Left forelimb (tissue), 1 donor: ENCODE data around the gene NDOR1.

ENCODE experiments used
- DNase-seq: peaks from one replicate; pipeline ENCODE4 v3.0.0-alpha.2; 2018; ENCODE audit warnings: low spot score

The NDOR1 gene

GRCh38 chr9:137167747-137168572 lies 37.5 kb upstream of the NDOR1 start:
- no peak for DNase-seq

GRCh38 chr9:137168573-137168903 lies 37.0 kb upstream of the NDOR1 start:
- no peak for DNase-seq

GRCh38 chr9:137168904-137169856 lies 36.3 kb upstream of the NDOR1 start:
- no peak for DNase-seq

GRCh38 chr9:137169896-137170358 lies 35.6 kb upstream of the NDOR1 start, which contains the start of gene LRRC26:
Gene LRRC26, minus strand, starts transcription at chr9:137170051. Its CDS starts 108 bp downstream, at chr9:137169943.
- no peak for DNase-seq

GRCh38 chr9:137170486-137171148 lies 34.9 kb upstream of the NDOR1 start:
- no peak for DNase-seq

- DNase-seq, result no peak
These were observed 34.2 kb upstream of the NDOR1 start for GRCh38 chr9:137171149-137171900.

- DNase-seq, result no peak
These were observed 32.4 kb upstream of the NDOR1 start for GRCh38 chr9:137172901-137173795.

- DNase-seq, result no peak
These were observed 31.5 kb upstream of the NDOR1 start for GRCh38 chr9:137173796-137174664.

- DNase-seq, result no peak
These were observed 30.7 kb upstream of the NDOR1 start for GRCh38 chr9:137174722-137175293.

- DNase-seq, result no peak
These were observed 30.0 kb upstream of the NDOR1 start for GRCh38 chr9:137175345-137175961.

GRCh38 chr9:137176302-137177182 lies 29.0 kb upstream of the NDOR1 start:
- no peak for DNase-seq

- DNase-seq, result no peak
These were observed 27.1 kb upstream of the NDOR1 start for GRCh38 chr9:137178201-137178938.

GRCh38 chr9:137178939-137179630 lies 26.4 kb upstream of the NDOR1 start:
- no peak for DNase-seq

- DNase-seq, result no peak
These were observed 25.7 kb upstream of the NDOR1 start for GRCh38 chr9:137179761-137180160.

GRCh38 chr9:137180491-137180890 lies 25.0 kb upstream of the NDOR1 start:
- no peak for DNase-seq

GRCh38 chr9:137181680-137182079 lies 23.8 kb upstream of the NDOR1 start:
- no peak for DNase-seq
